Right lobe of liver (tissue), 6 donors: Measurements from ENCODE around the gene H2AZ2. TPM values are rescaled to one million over a fixed set of nuclear protein-coding genes. Genes with fewer than 3 reads are reported as not detected.
A peak's percentile ranks its signal among the peaks of the same experiment; 100 is the strongest.

Experiments used
- ATAC-seq, 4 donors: fragments of 200-7000 bp; cut with Tn5 transposase; one replicate each; pipeline ENCODE4 v1.9.1; 2020; ENCODE audit warnings: mild to moderate bottlenecking in 4 of 4, moderate library complexity in 4 of 4
- DNase-seq, 3 donors: peaks; one replicate each; pipeline ENCODE4 v3.0.0-alpha.2; 2020
- H3K27ac ChIP-seq, 3 donors: fragments of 200-600 bp; one replicate each; pipeline ENCODE4 v1.8.0; 2022
- H3K27me3 ChIP-seq, 2 donors: fragments of 200-600 bp; one replicate each; pipeline ENCODE4 v1.8.0; 2022
- H3K36me3 ChIP-seq, 4 donors: fragments of 200-600 bp; sonication (generic) in 1 of 4; one replicate each; pipeline versions ENCODE4 v1.5.1 to v1.8.0; 2017 to 2022; ENCODE audit warnings: control low read depth in 1 of 4
- H3K4me1 ChIP-seq, 4 donors: fragments of 200-600 bp; sonication (generic) in 1 of 4; one replicate each; pipeline versions ENCODE4 v1.5.1 to v1.8.0; 2017 to 2022; ENCODE audit warnings: control low read depth in 1 of 4
- H3K4me3 ChIP-seq, 3 donors: fragments of 200-600 bp; one replicate each; pipeline ENCODE4 v1.8.0; 2022
- H3K9me3 ChIP-seq, 4 donors: fragments of 200-600 bp; sonication (generic) in 1 of 4; one replicate each; pipeline versions ENCODE4 v1.5.1 to v1.8.0; 2017 to 2022; ENCODE audit warnings: control low read depth in 1 of 4
- POLR2A ChIP-seq: fragments of 450-650 bp; IDR thresholded peaks from one replicate; pipeline ENCODE4 v1.6.1; 2017; ENCODE audit warnings: antibody characterized with exemption, mild to moderate bottlenecking
- WGBS: methylation state at CpG from one replicate; pipeline ENCODE4 v1.1.6; 2018; ENCODE audit warnings: low coverage, low lambda C conversion rate; ENCODE audit not compliant: insufficient coverage; ENCODE audit errors: missing lambda C conversion rate; 5-methylcytosine and 5-hydroxymethylcytosine counted together
- intact Hi-C, 2 donors: fragments of 100-400 bp; cut with DNase I; formaldehyde crosslinking; loops; one replicate each; pipeline versions ENCODE4 v1.11.2 to v1.14.1; 2022
- total RNA-seq, 6 experiments: library from RNA; depleted of rRNA in 2 of 6; stranded (reverse); fragments of >200 nt in 2 of 6; fragmentation: NEBNext Ultra II Directional in 3 of 6; extraction: Animal tissue kit (Norgen Biotek cat#: 25700) in 3 of 6; gene quantifications; one replicate each; pipeline versions ENCODE4 v1.1.0 to v1.2.4, GENCODE V29; 2016 to 2023
- TF ChIP-seq, protein P1 (sequence below), 4 donors: fragments of 200-600 bp in 3 of 4; fragments of 450-650 bp in 1 of 4; IDR thresholded peaks; one replicate each; pipeline versions ENCODE4 v1.5.1 to v1.8.0; 2016 to 2022; ENCODE audit warnings: antibody characterized with exemption in 4 of 4, mild to moderate bottlenecking in 2 of 4
- donor health status: DM: no; HTN: yes; CAD: no.
- donor health status: DM: no; HTN: no; CAD: no.
- donor health status: DM: no; HTN: no; CAD: no.
- donor health status: DM: no; HTN: yes; CAD: no.
- donor health status: DM: no; HTN: yes; CAD: no.

The H2AZ2 gene
- total RNA-seq, 6 experiments from 2014 or later, result 49.3 to 69.1 (median 60.9) TPM

DNA sequence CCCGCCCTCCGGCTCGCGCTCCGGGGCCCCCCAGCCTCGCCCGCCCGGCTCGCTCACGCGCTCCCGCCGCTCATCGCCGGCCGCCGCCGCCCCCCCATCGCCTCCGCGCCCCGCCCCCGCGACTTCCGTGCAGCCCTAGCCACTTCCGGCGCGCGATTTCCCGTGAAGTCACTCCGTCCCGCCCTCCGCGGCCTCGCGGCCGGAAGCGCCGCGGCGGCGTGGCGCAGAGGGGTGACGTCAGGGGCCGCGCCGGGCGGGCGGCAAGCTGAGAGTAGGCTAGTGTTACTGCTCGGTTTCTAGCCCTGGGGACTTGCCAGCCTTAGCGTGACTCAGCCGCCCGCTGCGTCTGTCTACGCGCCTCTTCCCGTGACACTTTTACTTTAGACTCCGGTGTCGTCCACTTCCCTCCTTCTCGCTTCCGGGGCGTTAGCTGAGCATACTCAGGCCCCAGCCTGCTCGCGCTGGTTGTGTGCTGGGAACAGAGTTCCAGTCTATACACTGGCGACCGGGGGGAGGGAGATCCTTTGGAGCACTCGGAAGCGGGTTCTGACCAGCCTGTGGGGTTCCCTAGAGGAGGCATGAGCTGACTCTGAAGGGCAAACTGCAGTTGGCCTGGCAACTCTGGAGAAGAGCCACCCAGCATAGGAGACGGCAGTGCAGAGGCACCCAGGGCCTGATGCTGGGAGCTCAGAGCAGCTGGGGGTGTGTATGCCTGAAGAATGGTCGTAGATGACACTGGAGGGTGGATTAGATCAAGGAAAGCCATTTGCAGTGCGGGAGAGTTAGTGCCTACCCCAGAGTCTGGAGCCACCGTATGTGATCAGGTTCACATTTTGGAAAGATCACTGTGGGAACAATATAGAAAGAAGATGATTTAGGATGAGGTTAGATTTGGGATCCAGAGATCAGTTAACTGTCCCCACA is 37.8 kb upstream of the H2AZ2 start, which contains the start of gene PURB:
Gene PURB, minus strand, starts transcription at position 137 of the 924 bp plus-strand sequence. CDS start 182 bp downstream, outside the sequence.
- peak; percentile 94 to 96 (median 95) for ATAC-seq
- H3K4me1 ChIP-seq, result peaks cover 0 to 41% (median 16%) of the 10 kb centered on the region in 4 donors
- DNase-seq, result peak; percentile 96 to 98 (median 97)
- peak within 1 kb of the TSS; percentile 95 to 98 (median 96) for H3K27ac ChIP-seq
- peak within 1 kb of the TSS; percentile 88 to 97 (median 93) for H3K4me3 ChIP-seq
- H3K27me3 ChIP-seq, result no peaks in the 10 kb centered on the region
- under 1% methylated on average over 26 of the region's 72 CpGs for WGBS
- peak; percentile 95 for TF ChIP-seq POLR2A
- TF ChIP-seq, protein P1, sequence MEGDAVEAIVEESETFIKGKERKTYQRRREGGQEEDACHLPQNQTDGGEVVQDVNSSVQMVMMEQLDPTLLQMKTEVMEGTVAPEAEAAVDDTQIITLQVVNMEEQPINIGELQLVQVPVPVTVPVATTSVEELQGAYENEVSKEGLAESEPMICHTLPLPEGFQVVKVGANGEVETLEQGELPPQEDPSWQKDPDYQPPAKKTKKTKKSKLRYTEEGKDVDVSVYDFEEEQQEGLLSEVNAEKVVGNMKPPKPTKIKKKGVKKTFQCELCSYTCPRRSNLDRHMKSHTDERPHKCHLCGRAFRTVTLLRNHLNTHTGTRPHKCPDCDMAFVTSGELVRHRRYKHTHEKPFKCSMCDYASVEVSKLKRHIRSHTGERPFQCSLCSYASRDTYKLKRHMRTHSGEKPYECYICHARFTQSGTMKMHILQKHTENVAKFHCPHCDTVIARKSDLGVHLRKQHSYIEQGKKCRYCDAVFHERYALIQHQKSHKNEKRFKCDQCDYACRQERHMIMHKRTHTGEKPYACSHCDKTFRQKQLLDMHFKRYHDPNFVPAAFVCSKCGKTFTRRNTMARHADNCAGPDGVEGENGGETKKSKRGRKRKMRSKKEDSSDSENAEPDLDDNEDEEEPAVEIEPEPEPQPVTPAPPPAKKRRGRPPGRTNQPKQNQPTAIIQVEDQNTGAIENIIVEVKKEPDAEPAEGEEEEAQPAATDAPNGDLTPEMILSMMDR (IDR thresholded peaks at IDR 0.05), result no peak
- H3K36me3 ChIP-seq, result peaks cover 0 to 3% (median 0%) of the 10 kb centered on the region in 4 donors
- intact Hi-C loops, result no loop called here
- no peaks in the 10 kb centered on the region for H3K9me3 ChIP-seq

DNA sequence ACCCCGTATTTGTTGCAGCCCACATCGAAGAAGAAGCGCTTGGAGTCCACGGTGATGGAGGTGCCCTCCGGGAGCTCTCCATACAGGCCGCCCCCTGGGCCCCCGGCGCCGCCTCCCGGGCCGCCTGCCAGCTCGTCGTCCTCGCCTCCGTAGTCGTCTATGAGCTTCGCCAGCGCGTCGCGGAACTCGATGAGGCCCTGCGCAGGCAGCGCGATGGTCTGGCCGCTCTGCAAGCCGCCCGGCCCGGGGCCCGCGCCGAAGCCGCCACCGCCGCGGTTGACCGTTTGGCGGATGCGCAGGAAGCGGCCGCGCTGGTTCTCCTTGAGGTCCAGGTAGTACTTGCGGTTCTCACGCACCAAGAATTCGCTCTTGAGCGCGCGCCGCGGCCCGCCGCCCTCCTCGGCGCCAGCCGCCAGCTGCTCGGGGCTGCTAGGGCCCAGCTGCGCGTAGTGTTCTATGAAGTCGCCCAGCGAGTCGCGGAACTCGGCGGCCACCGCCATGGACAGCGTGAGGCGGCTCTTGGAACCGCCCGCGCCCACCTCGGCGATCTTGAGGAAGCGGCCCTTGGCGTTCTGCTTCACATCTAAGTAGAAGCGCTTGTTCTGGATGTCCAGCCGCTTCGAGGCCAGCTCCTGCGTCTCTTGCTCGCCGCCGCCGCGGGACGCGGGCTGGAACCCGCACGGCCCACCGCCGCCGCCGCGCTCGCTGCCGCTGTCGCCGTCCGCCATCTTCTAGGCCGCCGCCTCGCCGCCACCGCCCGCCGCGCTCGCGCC is 36.9 kb upstream of the H2AZ2 start:
- Histone ChIP-seq H3K27ac (peak overlapping the region; percentile 83 to 96 (median 95)), H3K4me1 (peaks cover 0 to 47% (median 18%) of the 10 kb centered on the region in 4 donors), H3K9me3 (no peaks in the 10 kb centered on the region), H3K36me3 (peaks cover 0 to 3% (median 0%) of the 10 kb centered on the region in 4 donors), H3K27me3 (no peaks in the 10 kb centered on the region), H3K4me3 (peak overlapping the region; percentile 88 to 97 (median 93))
- DNase-seq (peak; percentile 63 to 71 (median 66)), ATAC-seq (peak; percentile 7 to 47 (median 28))
- no CpG with 5 or more reads among the region's 107 CpGs for WGBS
- TF ChIP-seq, protein P1 (IDR thresholded peaks at IDR 0.05), result no peak
- TF ChIP-seq POLR2A, result no peak
- intact Hi-C loops, result no loop called here

DNA sequence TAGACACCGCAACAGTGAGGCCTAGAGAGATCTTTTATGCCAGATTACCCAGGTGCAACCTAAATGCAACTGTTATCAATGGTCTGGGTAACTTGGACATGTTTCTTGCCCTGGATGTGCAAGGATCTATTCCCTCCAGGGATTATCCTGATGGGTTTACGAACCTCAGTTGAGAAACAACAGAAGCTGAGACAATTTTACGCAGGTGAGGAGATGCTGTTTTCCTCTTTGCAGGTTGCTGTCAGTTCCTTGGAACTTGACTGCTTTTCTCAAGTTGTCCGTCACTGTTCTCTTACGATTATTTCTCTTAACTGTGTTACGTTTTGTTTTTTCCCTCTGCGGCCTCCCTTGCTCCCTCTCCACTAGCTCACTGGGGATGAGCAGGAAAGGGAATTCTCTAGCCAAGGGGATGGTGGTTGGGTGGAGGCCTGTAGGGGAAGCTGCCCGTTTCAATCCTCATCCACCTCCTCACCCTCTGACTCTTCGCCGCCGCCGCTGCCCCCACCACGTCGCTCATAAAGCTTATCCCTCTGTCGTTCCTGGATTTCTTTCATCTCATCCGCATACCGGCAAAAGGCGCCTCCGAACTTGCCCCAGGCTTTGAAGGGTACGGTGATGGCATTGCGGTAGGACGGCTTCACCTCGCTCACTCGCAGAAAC is 36.2 kb upstream of the H2AZ2 start:
- TF ChIP-seq, protein P1 (IDR thresholded peaks at IDR 0.05), result no peak
- no peak for TF ChIP-seq POLR2A
- ATAC-seq (no peak), DNase-seq (peak in 1 of 3 donors; percentile 24)
- intact Hi-C loops, result no loop called here
- WGBS, result 35% methylated on average over 15 of the region's 24 CpGs
- Histone ChIP-seq H3K9me3 (no peaks in the 10 kb centered on the region), H3K27me3 (no peaks in the 10 kb centered on the region), H3K4me1 (peaks cover 0 to 47% (median 18%) of the 10 kb centered on the region in 4 donors), H3K4me3 (peak overlapping the region; percentile 88 to 97 (median 93)), H3K36me3 (peaks cover 0 to 3% (median 0%) of the 10 kb centered on the region in 4 donors), H3K27ac (peak overlapping the region in 2 of 3 donors; percentile 95 to 96)

DNA sequence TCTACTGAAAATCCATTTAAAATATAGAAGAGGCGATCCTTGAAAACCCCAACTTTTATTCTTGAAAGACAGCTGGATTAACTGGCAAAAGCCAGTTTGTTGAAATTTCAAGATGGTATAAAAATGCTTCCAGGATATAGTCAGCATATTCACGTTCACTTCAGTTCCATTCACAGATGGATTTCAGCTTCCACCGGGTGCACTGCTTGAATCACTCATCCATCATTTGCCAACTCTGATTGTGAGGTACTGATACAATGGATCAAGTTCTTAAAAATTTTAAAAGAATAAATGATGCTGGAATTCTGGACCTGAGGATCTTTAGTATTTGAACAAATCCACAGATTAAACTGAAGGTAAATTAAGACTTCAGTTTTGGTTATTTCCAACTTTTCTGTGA is 35.0 kb upstream of the H2AZ2 start:
- 61% methylated on average over 3 of the region's 3 CpGs for WGBS
- ATAC-seq, result no peak
- Histone ChIP-seq H3K27me3 (no peaks in the 10 kb centered on the region), H3K36me3 (peaks cover 0 to 3% (median 0%) of the 10 kb centered on the region in 4 donors), H3K9me3 (no peaks in the 10 kb centered on the region), H3K27ac (no peak overlapping the region), H3K4me1 (peaks cover 0 to 47% (median 18%) of the 10 kb centered on the region in 4 donors), H3K4me3 (no peak overlapping the region)
- TF ChIP-seq, protein P1 (IDR thresholded peaks at IDR 0.05), result no peak
- no peak for TF ChIP-seq POLR2A
- no peak for DNase-seq
- intact Hi-C loops, result no loop called here
